RKO (cell line): Measurements from ENCODE around the gene ERBB3.

Experiments used
- DNase-seq: peaks from one replicate; pipeline ENCODE4 v3.0.0-alpha.2; 2016; ENCODE audit warnings: low spot score

Gene ERBB3

DNA sequence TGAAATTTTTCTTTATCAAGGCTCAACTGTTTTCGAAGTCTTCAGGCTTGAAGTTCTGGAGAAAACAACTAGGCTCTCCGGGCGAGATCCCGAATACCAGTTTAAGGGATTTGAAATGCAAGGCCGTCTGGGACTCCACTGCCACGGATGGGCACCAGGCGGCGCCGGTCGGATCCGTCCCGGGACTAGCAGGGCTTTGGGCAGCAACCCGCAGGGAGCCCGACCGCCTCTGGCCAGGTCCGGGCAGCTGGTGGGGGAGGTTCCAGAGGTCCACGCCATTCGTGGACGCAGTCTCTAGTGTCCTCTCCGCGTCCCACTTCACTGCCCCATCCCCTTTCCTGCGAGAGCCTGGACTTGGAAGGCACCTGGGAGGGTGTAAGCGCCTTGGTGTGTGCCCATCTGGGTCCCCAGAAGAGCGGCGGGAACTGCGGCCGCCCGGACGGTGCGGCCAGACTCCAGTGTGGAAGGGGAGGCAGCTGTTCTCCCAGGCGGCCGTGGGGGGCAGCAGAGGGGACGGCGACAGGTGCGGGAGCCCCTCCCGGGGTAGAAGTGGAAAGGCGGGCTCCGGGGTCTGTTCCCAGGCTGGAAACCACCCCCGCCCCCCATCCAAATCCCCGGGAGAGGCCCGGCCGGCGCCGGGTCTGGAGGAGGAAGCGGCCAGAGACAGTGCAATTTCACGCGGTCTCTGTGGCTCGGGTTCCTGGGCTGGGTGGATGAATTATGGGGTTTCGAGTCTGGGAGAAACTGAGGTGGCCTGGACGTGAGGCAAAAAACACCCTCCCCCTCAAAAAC is 838 bp upstream of the ERBB3 start:
- peak; percentile 93 for DNase-seq

DNA sequence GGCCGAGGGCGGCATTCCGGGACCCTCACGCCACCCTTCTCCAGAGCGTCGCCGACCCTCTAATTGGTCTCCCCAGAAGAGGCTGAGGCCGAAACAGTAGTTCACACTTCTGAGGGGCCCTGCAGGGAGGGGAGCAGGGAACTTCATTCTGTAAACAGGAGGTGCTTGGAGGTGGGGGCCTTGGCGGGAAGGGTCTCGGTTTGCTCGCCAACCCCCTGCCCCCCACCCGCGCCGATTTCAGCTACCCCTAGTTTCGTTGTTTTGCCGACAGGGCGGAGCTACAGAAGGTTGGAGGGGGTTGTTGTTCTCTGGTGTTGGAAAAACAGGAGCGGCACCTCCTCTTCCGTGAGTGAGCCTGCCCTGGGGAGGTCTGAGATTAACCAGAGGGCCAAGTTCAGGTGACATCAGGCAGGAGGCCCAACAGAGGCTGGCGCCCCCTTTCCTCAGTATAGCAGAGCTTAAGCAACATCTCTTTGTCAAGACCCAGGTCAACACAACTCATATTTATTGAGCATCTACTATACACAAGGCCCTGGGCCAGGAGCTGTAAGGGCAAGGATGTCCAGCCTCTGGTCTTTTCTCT is 682 bp downstream of the ERBB3 start:
- DNase-seq, result no peak

- DNase-seq, result no peak
Measured at GRCh38 chr12:56081393-56082347, 1.7 kb downstream of the ERBB3 start.

GRCh38 chr12:56082382-56082781 is 2.4 kb downstream of the ERBB3 start:
- no peak for DNase-seq

DNA sequence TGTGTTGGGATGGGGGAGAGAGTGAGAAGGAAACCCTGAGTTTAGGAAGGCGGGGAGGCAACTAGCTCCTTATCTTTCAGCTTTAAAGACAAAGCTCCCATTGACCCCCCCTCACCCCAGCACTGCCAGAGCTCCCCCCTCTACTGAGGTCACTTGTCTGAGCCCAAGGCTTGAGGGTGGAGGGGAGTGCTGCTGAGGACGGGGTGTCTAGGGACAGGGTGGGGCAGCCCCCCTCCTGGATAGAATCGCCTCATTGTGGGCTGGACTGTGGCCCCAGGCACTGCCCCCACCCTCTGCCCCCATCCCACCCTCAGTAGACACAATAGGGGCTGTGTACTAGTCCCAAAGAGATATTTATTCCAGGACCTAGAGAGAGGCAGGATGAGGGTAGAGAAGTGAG is 3.0 kb downstream of the ERBB3 start:
- no peak for DNase-seq

DNA sequence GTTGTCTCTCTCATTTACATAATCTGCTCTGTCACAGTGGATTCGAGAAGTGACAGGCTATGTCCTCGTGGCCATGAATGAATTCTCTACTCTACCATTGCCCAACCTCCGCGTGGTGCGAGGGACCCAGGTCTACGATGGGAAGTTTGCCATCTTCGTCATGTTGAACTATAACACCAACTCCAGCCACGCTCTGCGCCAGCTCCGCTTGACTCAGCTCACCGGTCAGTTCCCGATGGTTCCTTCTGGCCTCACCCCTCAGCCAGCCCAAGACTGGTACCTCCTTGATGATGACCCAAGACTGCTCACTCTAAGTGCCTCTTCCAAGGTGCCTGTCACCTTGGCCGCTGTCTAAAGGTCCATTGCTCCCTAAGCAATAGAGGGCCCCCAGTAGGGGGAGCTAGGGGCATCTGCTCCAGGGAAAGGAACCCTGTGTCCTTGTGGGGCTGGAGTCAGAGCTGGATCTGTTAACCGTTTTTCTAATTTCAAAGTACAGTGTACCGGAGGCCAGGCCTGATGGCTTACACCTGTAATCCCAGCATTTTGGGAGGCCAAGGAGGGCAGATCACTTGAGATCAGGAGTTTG is 5.1 kb downstream of the ERBB3 start:
- DNase-seq, result no peak

GRCh38 chr12:56086096-56086495 is 6.1 kb downstream of the ERBB3 start:
- no peak for DNase-seq

DNA sequence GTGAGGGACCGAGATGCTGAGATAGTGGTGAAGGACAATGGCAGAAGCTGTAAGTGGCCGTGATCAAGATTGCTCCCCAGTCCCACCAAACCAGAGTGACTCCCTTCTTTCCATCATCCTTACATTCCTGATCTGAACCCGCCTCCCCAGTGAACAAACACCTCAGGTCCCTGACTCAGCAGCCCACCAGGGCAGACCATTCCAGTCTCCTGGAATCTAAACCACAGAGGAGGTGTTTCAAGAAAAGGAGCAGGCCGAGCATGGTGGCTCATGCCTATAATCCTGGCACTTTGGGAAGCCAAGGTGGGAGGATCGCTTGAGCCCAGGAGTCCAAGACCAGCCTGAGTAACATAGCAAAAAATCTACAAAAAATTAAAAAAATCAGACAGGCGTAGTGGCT is 6.6 kb downstream of the ERBB3 start:
- no peak for DNase-seq

DNA sequence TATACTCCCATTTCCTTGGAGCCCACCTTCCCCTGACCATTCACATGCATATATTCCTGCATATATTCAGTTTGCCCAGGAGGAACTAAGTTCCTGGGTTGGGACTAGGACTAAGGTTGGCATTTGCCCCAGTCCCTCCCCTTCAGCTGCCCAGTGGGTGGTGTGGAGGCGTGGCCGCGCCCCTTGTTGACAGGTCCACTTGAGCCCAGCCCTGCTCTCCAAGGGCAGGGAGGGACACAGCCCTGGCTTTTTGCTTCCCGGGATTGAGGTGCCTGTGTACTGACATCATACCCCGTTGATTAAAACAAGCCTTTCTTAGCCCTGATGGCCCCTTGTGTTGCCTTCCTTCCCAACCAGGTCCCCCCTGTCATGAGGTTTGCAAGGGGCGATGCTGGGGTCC is 7.3 kb downstream of the ERBB3 start:
- no peak for DNase-seq

- no peak for DNase-seq
Measured at GRCh38 chr12:56097738-56098137, 17.8 kb downstream of the ERBB3 start.

DNA sequence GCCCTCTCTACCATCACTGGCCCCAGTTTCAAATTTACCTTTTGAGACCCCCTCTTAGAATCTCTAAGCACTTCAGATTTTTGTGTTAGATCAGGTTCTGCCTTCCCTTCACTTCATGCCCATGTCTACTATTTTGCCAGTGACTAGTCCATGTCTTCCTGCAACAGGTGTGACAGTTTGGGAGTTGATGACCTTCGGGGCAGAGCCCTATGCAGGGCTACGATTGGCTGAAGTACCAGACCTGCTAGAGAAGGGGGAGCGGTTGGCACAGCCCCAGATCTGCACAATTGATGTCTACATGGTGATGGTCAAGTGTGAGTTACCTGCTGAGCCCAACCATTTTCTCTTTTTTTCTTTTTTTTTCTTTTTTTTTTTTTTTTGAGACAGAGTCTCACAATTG is 18.6 kb downstream of the ERBB3 start:
- DNase-seq, result no peak

DNA sequence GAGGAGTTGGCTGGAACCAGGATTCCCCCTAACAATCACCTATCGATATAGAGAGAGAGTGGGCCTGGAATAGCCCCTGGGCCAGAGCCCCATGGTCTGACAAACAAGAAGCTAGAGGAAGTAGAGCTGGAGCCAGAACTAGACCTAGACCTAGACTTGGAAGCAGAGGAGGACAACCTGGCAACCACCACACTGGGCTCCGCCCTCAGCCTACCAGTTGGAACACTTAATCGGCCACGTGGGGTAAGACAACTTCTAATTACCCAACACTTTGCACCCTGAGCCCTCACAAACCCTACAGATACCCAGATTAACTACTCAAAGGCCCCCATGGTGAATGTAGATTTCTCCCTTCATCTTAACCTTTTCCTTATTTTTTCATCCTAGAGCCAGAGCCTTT is 19.8 kb downstream of the ERBB3 start:
- DNase-seq, result no peak

DNA sequence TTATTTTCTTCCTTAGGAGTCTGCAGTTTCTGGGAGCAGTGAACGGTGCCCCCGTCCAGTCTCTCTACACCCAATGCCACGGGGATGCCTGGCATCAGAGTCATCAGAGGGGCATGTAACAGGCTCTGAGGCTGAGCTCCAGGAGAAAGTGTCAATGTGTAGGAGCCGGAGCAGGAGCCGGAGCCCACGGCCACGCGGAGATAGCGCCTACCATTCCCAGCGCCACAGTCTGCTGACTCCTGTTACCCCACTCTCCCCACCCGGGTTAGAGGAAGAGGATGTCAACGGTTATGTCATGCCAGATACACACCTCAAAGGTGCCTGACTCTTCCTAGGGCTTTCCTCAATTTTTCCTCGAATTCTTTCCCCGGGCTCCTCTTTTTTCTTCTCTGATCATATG is 21.1 kb downstream of the ERBB3 start:
- no peak for DNase-seq

DNA sequence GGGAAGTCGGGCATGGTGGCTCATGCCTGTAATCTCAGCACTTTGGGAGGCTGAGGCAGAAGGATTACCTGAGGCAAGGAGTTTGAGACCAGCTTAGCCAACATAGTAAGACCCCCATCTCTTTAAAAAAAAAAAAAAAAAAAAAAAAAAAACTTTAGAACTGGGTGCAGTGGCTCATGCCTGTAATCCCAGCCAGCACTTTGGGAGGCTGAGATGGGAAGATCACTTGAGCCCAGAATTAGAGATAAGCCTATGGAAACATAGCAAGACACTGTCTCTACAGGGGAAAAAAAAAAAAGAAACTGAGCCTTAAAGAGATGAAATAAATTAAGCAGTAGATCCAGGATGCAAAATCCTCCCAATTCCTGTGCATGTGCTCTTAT is 22.7 kb downstream of the ERBB3 start:
- DNase-seq, result no peak

- no peak for DNase-seq
Measured at GRCh38 chr12:56103066-56103711, 23.2 kb downstream of the ERBB3 start.

DNA sequence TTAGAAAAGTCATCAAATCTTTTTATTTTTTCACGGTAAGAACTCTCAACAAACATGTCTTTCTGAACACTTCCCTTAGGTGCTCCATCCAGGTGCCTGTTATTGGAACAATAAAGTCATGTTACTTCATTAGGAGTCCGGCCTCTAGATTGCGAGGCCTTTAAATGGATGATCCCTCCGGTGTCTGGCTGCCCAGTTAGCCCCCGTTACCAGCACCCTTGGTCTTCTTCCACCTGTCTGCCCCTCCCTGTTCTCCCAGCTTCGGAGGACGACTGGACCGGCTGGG is 23.8 kb downstream of the ERBB3 start:
- DNase-seq, result no peak

- peak; percentile 98 for DNase-seq
Measured at GRCh38 chr12:56104109-56104814, 24.3 kb downstream of the ERBB3 start, which contains the start of gene PA2G4. Gene PA2G4 (plus strand): TSS chr12:56104559. CDS start chr12:56104738, 179 bp downstream.

- DNase-seq, result peak; percentile 57
Measured at GRCh38 chr12:56104815-56105608, 25.0 kb downstream of the ERBB3 start.

DNA sequence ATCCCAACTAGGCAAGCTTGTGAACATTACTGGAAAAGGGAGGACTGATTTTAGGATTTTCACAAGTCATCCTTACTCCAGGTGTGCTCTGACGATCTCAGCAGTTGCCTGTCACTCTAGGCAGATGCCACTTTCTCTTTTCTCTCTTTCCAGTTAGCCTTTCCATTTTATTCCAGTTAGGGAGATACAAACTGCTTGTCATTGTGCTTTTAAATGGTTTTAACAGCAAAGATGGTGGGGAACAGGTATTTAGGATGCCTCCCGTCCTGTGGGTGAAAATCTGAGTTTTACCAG is 25.6 kb downstream of the ERBB3 start:
- no peak for DNase-seq

- no peak for DNase-seq
Measured at GRCh38 chr12:56107242-56107641, 27.3 kb downstream of the ERBB3 start.

DNA sequence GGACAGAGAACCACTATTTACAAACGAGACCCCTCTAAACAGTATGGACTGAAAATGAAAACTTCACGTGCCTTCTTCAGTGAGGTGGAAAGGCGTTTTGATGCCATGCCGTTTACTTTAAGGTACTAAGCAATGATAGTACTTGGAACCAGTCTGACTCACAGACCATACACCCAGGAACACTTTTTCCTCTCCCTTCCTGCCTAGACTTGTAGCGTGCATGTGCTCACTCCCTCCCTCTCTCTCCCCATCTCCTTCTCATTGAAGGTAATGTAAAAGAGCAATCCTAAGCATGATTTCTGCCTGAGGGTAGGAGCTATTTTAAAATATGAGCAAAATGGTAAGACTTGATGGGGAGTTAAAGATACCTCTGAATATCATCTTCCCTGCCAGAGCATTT is 30.6 kb downstream of the ERBB3 start:
- no peak for DNase-seq
